Endothelial cell of umbilical vein (primary cell): ENCODE measurements around the gene MISFA. TPM values are rescaled to one million over a fixed set of nuclear protein-coding genes. Genes with fewer than 3 reads are reported as not detected.

Experiments
- BruUV-seq: library from RNA; stranded (reverse); fragments of 400-500 nt; replicated peaks from 2 replicates; lab custom pipeline; 2021; lab: Mats Ljungman, UMichigan
- CTCF ChIA-PET: fragments of 300-600, 350-600 bp; sonication (Branson Sonifier 250); formaldehyde crosslinking; loops from one replicate; lab custom pipeline; 2021; ENCODE audit warnings: antibody characterized with exemption, inconsistent platforms; lab: Charles Lee
- POLR2A ChIA-PET: fragments of 300-600, 350-600 bp; sonication (Branson Sonifier 250); formaldehyde crosslinking; loops from one replicate; lab custom pipeline; 2021; ENCODE audit warnings: antibody characterized with exemption, inconsistent platforms; lab: Charles Lee
- DNase-seq: peaks from one replicate; pipeline ENCODE4 v3.0.0-alpha.2; 2011; ENCODE audit warnings: low read depth, low spot score
- FAIRE-seq: peaks from 2 replicates; lab custom pipeline; 2011; peaks lifted over from hg19 to GRCh38; lab: Jason Lieb, UNC
- H2AFZ ChIP-seq: 2 replicates; pipeline ENCODE4 v1.6.0; 2012; ENCODE audit warnings: low read depth, low read length, control low read depth, inconsistent platforms
- H3K27ac ChIP-seq: 2 replicates; pipeline ENCODE4 v1.5.1; 2011; ENCODE audit warnings: low read depth, mild to moderate bottlenecking, control low read depth, low read length, moderate library complexity; ENCODE audit not compliant: insufficient read depth
- H3K27me3 ChIP-seq, 2 experiments: 2 replicates each; pipeline versions ENCODE4 v1.6.0 to v1.6.1; 2011; ENCODE audit warnings: low read length in 2 of 2, mixed read lengths in 1 of 2; ENCODE audit not compliant: control insufficient read depth in 2 of 2, insufficient read depth in 2 of 2
- H3K36me3 ChIP-seq, 2 experiments: 2 replicates in 1 of 2; 3 replicates in 1 of 2; pipeline ENCODE4 v1.5.1; 2011; ENCODE audit warnings: low read length in 2 of 2, mild to moderate bottlenecking in 1 of 2, moderate library complexity in 1 of 2; ENCODE audit not compliant: control insufficient read depth in 2 of 2, insufficient read depth in 2 of 2; ENCODE audit errors: extremely low read depth in 1 of 2
- H3K4me1 ChIP-seq: 3 replicates; pipeline ENCODE4 v1.5.1; 2011; ENCODE audit warnings: mild to moderate bottlenecking, low read length; ENCODE audit not compliant: control insufficient read depth, insufficient read depth; ENCODE audit errors: extremely low read depth
- H3K4me2 ChIP-seq: 2 replicates; pipeline ENCODE4 v1.6.1; 2011; ENCODE audit warnings: low read length, control low read depth, mixed read lengths; ENCODE audit not compliant: insufficient read depth
- H3K4me3 ChIP-seq, 3 experiments: fragments of 200-600 bp in 1 of 3; sonication (generic), shearing (Covaris generic) in 1 of 3; replicated peaks in 1 of 3; 2 replicates each; pipeline ENCODE4 v1.5.1; 2011 to 2016; ENCODE audit warnings: control low read depth in 3 of 3, low read length in 3 of 3, mild to moderate bottlenecking in 2 of 3, inconsistent platforms in 1 of 3, low read depth in 1 of 3, moderate library complexity in 1 of 3; ENCODE audit not compliant: insufficient read depth in 1 of 3
- H3K79me2 ChIP-seq: 2 replicates; pipeline ENCODE4 v1.6.0; 2012; ENCODE audit warnings: low read length, inconsistent platforms; ENCODE audit not compliant: control insufficient read depth, insufficient read depth
- H3K9ac ChIP-seq: replicated peaks from 2 replicates; pipeline ENCODE3; 2011; ENCODE audit warnings: low read length, control low read depth; ENCODE audit not compliant: insufficient read depth; ENCODE audit errors: extremely low read depth
- H3K9me1 ChIP-seq: replicated peaks from 3 replicates; pipeline ENCODE4 v1.6.0; 2011; ENCODE audit warnings: mild to moderate bottlenecking, low read length; ENCODE audit not compliant: control insufficient read depth, insufficient read depth; ENCODE audit errors: extremely low read depth
- H3K9me3 ChIP-seq: replicated peaks from 2 replicates; pipeline ENCODE4 v1.5.1; 2012; ENCODE audit warnings: low read length, inconsistent platforms; ENCODE audit not compliant: control insufficient read depth, insufficient read depth
- H4K20me1 ChIP-seq: replicated peaks from 2 replicates; pipeline ENCODE3; 2011; ENCODE audit warnings: mild to moderate bottlenecking, low read length; ENCODE audit not compliant: control insufficient read depth, insufficient read depth; ENCODE audit errors: extremely low read depth
- EZH2 ChIP-seq: IDR thresholded peaks from 2 replicates; pipeline ENCODE4 v1.6.1; 2012; ENCODE audit warnings: borderline replicate concordance, low read depth, mild to moderate bottlenecking, moderate library complexity, low read length, inconsistent platforms; ENCODE audit not compliant: severe bottlenecking
- FOS ChIP-seq: IDR thresholded peaks from 2 replicates; pipeline ENCODE4 v1.6.1; 2011; ENCODE audit warnings: mild to moderate bottlenecking, low read length, moderate library complexity, borderline replicate concordance; ENCODE audit not compliant: insufficient read depth
- GATA2 ChIP-seq: IDR thresholded peaks from 2 replicates; pipeline ENCODE4 v1.7.0; 2011; ENCODE audit warnings: low read depth, mild to moderate bottlenecking, moderate library complexity, mixed read lengths, low read length; ENCODE audit not compliant: insufficient read length, insufficient read depth
- JUN ChIP-seq: IDR thresholded peaks from 2 replicates; pipeline ENCODE4 v1.6.1; 2011; ENCODE audit warnings: borderline replicate concordance, low read depth; ENCODE audit not compliant: insufficient read length, insufficient read depth
- MYC ChIP-seq: IDR thresholded peaks from one replicate; pipeline ENCODE4 v1.6.1; 2011; ENCODE audit warnings: mild to moderate bottlenecking, low read depth, low read length
- POLR2A ChIP-seq: IDR thresholded peaks from 2 replicates; pipeline ENCODE4 v1.6.1; 2012; ENCODE audit warnings: low read depth, mild to moderate bottlenecking, control low read depth, low read length
- POLR2AphosphoS5 ChIP-seq: IDR thresholded peaks from 2 replicates; pipeline ENCODE4 v1.6.1; 2012; ENCODE audit warnings: low read depth, mild to moderate bottlenecking, control low read depth, low read length, moderate library complexity; ENCODE audit not compliant: insufficient read depth
- dilution Hi-C: fragments of 300-500 bp; cut with MboI; formaldehyde crosslinking; loops from one replicate; pipeline ENCODE4 v1.15.0; 2019; ENCODE audit warnings: low sequenced_read_pairs; ENCODE audit not compliant: extremely low pct_ligation_motif_present
- intact Hi-C: fragments of 100-400 bp; cut with micrococcal nuclease; formaldehyde crosslinking; loops from one replicate; pipeline ENCODE4 v1.10.0; 2022
- polyA plus RNA-seq, 4 experiments: library from polyadenylated mRNA; depleted of rRNA in 3 of 4; stranded (reverse) in 3 of 4; unstranded in 1 of 4; fragments of >200 nt; gene quantifications; 2 replicates each; pipeline versions ENCODE4 v1.2.1 to v1.2.3, GENCODE V29; 2011 to 2012; ENCODE audit warnings: missing spikeins in 1 of 4
- total RNA-seq: library from RNA; stranded (reverse); gene quantifications from 2 replicates; pipeline ENCODE4 v1.2.3, GENCODE V29; 2021
- TF ChIP-seq, protein P1 (sequence below): IDR thresholded peaks from 2 replicates; pipeline ENCODE4 v1.6.1; 2011; ENCODE audit not compliant: insufficient read depth, insufficient read length
- TF ChIP-seq, protein P2 (sequence below), 2 donors: IDR thresholded peaks; 1 replicate in 1 of 2; 2 replicates in 1 of 2; pipeline ENCODE4 v1.5.1; 2011; ENCODE audit warnings: low read length in 2 of 2, mild to moderate bottlenecking in 2 of 2, moderate library complexity in 2 of 2, control low read depth in 1 of 2, inconsistent platforms in 1 of 2, low read depth in 1 of 2; ENCODE audit not compliant: insufficient read depth in 1 of 2; ENCODE audit errors: extremely low read depth in 1 of 2

Gene MISFA
- total and polyA plus RNA-seq, 2 donors (not counting 3 experiments of a cell fraction or from before 2014, with no cell fraction given) = 1.4 to 3.6 TPM

DNA sequence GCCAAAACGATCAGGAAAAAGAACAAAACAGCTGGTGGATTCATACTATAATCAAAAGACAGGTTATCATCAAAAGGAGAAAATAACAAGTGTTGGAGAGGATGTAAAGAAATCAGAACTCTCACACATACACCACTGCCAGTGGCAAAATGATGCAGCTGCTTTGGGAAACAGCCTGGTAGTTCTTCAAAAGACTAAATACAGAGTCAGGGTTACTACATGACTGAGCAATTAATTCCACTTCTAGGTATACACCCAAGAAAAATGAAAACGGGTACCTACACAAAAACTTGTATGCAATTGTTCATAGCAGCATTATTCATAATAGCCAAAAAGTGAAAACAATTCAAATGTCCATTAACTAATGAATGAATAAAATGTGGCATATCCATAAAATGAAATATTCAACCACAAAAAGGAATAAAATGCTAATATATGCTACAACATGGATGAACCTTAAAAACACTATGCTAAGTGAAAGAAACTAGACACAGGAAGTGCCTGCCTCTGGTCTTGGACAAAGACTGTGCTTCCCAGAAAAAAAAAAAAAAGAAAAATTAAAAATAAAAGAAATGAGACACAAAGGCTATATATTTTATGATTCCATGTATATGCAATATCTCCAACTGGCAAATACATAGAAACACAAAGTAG is 19.3 kb upstream of the MISFA start:
- H3K9me3 ChIP-seq = no peaks in the 10 kb centered on the region
- TF ChIP-seq, protein P1, sequence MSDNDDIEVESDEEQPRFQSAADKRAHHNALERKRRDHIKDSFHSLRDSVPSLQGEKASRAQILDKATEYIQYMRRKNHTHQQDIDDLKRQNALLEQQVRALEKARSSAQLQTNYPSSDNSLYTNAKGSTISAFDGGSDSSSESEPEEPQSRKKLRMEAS = no peak
- no peak for TF ChIP-seq JUN
- no peak for TF ChIP-seq GATA2
- TF ChIP-seq, protein P2, sequence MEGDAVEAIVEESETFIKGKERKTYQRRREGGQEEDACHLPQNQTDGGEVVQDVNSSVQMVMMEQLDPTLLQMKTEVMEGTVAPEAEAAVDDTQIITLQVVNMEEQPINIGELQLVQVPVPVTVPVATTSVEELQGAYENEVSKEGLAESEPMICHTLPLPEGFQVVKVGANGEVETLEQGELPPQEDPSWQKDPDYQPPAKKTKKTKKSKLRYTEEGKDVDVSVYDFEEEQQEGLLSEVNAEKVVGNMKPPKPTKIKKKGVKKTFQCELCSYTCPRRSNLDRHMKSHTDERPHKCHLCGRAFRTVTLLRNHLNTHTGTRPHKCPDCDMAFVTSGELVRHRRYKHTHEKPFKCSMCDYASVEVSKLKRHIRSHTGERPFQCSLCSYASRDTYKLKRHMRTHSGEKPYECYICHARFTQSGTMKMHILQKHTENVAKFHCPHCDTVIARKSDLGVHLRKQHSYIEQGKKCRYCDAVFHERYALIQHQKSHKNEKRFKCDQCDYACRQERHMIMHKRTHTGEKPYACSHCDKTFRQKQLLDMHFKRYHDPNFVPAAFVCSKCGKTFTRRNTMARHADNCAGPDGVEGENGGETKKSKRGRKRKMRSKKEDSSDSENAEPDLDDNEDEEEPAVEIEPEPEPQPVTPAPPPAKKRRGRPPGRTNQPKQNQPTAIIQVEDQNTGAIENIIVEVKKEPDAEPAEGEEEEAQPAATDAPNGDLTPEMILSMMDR (IDR thresholded peaks at IDR 0.05; ENCODE audit: extremely low read depth in 1 of 2, insufficient read depth in 1 of 2, low read depth in 1 of 2, low read length in 2 of 2) = no peak
- no peak for TF ChIP-seq POLR2A
- TF ChIP-seq MYC = no peak
- no peak for TF ChIP-seq FOS
- TF ChIP-seq POLR2AphosphoS5 = no peak
- TF ChIP-seq EZH2 = no peak
- BruUV-seq = no TSS peak
- dilution Hi-C loops (no loop called here), intact Hi-C loops (no loop called here)
- H2AFZ ChIP-seq = no peak overlapping the region
- H3K4me2 ChIP-seq = no peak overlapping the region
- CTCF ChIA-PET = interaction anchor here (0.7 to 2.3 kb wide), 4 partner anchors 10 to 184 kb away, joined by 4 to 6 read pairs (median 5); no protein-coding TSS in a partner anchor
- DNase-seq = no peak
- H3K9me1 ChIP-seq = no peaks in the 10 kb centered on the region
- peaks cover 4% of the 10 kb centered on the region for H3K4me1 ChIP-seq
- POLR2A ChIA-PET = no interaction called here
- no peaks in the 10 kb centered on the region for H3K27me3 ChIP-seq
- H3K36me3 ChIP-seq = no peaks in the 10 kb centered on the region
- FAIRE-seq = no peak
- H4K20me1 ChIP-seq = no peaks in the 10 kb centered on the region
- no peak overlapping the region for H3K4me3 ChIP-seq
- H3K79me2 ChIP-seq = peaks cover 2% of the 10 kb centered on the region
- H3K9ac ChIP-seq = no peak overlapping the region
- no peak overlapping the region for H3K27ac ChIP-seq
